ENCODE data around the gene ADSS2.

Gene ADSS2

GRCh38 chr1:244388961-244389360, 62.7 kb downstream of the ADSS2 start:
- no peak for TF ChIP-seq CTCF (conservative IDR thresholded peaks at IDR 0.05; ENCODE audit: low read length)
- TF ChIP-seq EZH2phosphoT487 (IDR thresholded peaks at IDR 0.05; ENCODE audit: borderline replicate concordance), result no peak
- no peak overlapping the region for H3K4me2 ChIP-seq (ENCODE audit: low read depth, low read length, poor library complexity, severe bottlenecking)
- no peaks in the 10 kb centered on the region for H3K79me2 ChIP-seq (ENCODE audit: insufficient read depth, low read length)
- H3K27me3 ChIP-seq (ENCODE audit: insufficient read depth, low read length, poor library complexity, severe bottlenecking), result no peaks in the 10 kb centered on the region
- no peaks in the 10 kb centered on the region for H4K20me1 ChIP-seq (ENCODE audit: insufficient read depth, low read length, poor library complexity, severe bottlenecking)
- H3K4me1 ChIP-seq (ENCODE audit: insufficient read depth, low read length, poor library complexity, severe bottlenecking), result no peaks in the 10 kb centered on the region
- no peak overlapping the region for H2AFZ ChIP-seq (ENCODE audit: low read length)
- no peak overlapping the region for H3K9ac ChIP-seq (ENCODE audit: low read depth, low read length, poor library complexity, severe bottlenecking)
- no peaks in the 10 kb centered on the region for H3K9me2 ChIP-seq (replicated peaks; ENCODE audit: low read depth, low read length)
- no peaks in the 10 kb centered on the region for H3K9me3 ChIP-seq (ENCODE audit: insufficient read depth, low read depth, low read length)
- no peak overlapping the region for H3K4me3 ChIP-seq (ENCODE audit: low read length, poor library complexity, severe bottlenecking)
- H3K36me3 ChIP-seq (ENCODE audit: insufficient read depth, low read length), result no peaks in the 10 kb centered on the region
- H3F3A ChIP-seq (ENCODE audit: low read depth), result no peaks in the 10 kb centered on the region

GRCh38 chr1:244387415-244387814, 64.3 kb downstream of the ADSS2 start:
- no peaks in the 10 kb centered on the region for H3K79me2 ChIP-seq (ENCODE audit: insufficient read depth, low read length)
- no peaks in the 10 kb centered on the region for H3K36me3 ChIP-seq (ENCODE audit: insufficient read depth, low read length)
- H3K4me1 ChIP-seq (ENCODE audit: insufficient read depth, low read length, poor library complexity, severe bottlenecking), result no peaks in the 10 kb centered on the region
- no peaks in the 10 kb centered on the region for H4K20me1 ChIP-seq (ENCODE audit: insufficient read depth, low read length, poor library complexity, severe bottlenecking)
- H3K4me3 ChIP-seq (ENCODE audit: low read length, poor library complexity, severe bottlenecking), result no peak overlapping the region
- H3K9me3 ChIP-seq (ENCODE audit: insufficient read depth, low read depth, low read length), result no peaks in the 10 kb centered on the region
- no peak overlapping the region for H2AFZ ChIP-seq (ENCODE audit: low read length)
- no peaks in the 10 kb centered on the region for H3K27me3 ChIP-seq (ENCODE audit: insufficient read depth, low read length, poor library complexity, severe bottlenecking)
- no peak for TF ChIP-seq CTCF (conservative IDR thresholded peaks at IDR 0.05; ENCODE audit: low read length)
- TF ChIP-seq EZH2phosphoT487 (IDR thresholded peaks at IDR 0.05; ENCODE audit: borderline replicate concordance), result no peak
- no peak overlapping the region for H3K4me2 ChIP-seq (ENCODE audit: low read depth, low read length, poor library complexity, severe bottlenecking)
- H3K9me2 ChIP-seq (replicated peaks; ENCODE audit: low read depth, low read length), result no peaks in the 10 kb centered on the region
- H3F3A ChIP-seq (ENCODE audit: low read depth), result no peaks in the 10 kb centered on the region
- H3K9ac ChIP-seq (ENCODE audit: low read depth, low read length, poor library complexity, severe bottlenecking), result no peak overlapping the region

GRCh38 chr1:244386595-244386994, 65.1 kb downstream of the ADSS2 start:
- no peaks in the 10 kb centered on the region for H3K9me3 ChIP-seq (ENCODE audit: insufficient read depth, low read depth, low read length)
- no peak overlapping the region for H3K4me2 ChIP-seq (ENCODE audit: low read depth, low read length, poor library complexity, severe bottlenecking)
- H3K9me2 ChIP-seq (replicated peaks; ENCODE audit: low read depth, low read length), result no peaks in the 10 kb centered on the region
- no peak overlapping the region for H3K9ac ChIP-seq (ENCODE audit: low read depth, low read length, poor library complexity, severe bottlenecking)
- H3K79me2 ChIP-seq (ENCODE audit: insufficient read depth, low read length), result no peaks in the 10 kb centered on the region
- TF ChIP-seq CTCF (conservative IDR thresholded peaks at IDR 0.05; ENCODE audit: low read length) (no peak), EZH2phosphoT487 (IDR thresholded peaks at IDR 0.05; ENCODE audit: borderline replicate concordance) (no peak)
- no peak overlapping the region for H2AFZ ChIP-seq (ENCODE audit: low read length)
- no peaks in the 10 kb centered on the region for H3K36me3 ChIP-seq (ENCODE audit: insufficient read depth, low read length)
- no peaks in the 10 kb centered on the region for H3K27me3 ChIP-seq (ENCODE audit: insufficient read depth, low read length, poor library complexity, severe bottlenecking)
- H3F3A ChIP-seq (ENCODE audit: low read depth), result no peaks in the 10 kb centered on the region
- H4K20me1 ChIP-seq (ENCODE audit: insufficient read depth, low read length, poor library complexity, severe bottlenecking), result no peaks in the 10 kb centered on the region
- H3K4me3 ChIP-seq (ENCODE audit: low read length, poor library complexity, severe bottlenecking), result no peak overlapping the region
- no peaks in the 10 kb centered on the region for H3K4me1 ChIP-seq (ENCODE audit: insufficient read depth, low read length, poor library complexity, severe bottlenecking)

Data from Loucy (cell line).